ENCODE measurements around the gene USP8.

Gene USP8

GRCh38 chr15:50431204-50431603 lies 7.0 kb downstream of the USP8 start:
- no peaks in the 10 kb centered on the region for H3K9me3 ChIP-seq (ENCODE audit: insufficient read depth, low read length)
- H3K79me2 ChIP-seq (ENCODE audit: low read length): peaks cover 90% of the 10 kb centered on the region
- H3K27ac ChIP-seq (ENCODE audit: low read length): no peak overlapping the region
- TF ChIP-seq, protein P1, sequence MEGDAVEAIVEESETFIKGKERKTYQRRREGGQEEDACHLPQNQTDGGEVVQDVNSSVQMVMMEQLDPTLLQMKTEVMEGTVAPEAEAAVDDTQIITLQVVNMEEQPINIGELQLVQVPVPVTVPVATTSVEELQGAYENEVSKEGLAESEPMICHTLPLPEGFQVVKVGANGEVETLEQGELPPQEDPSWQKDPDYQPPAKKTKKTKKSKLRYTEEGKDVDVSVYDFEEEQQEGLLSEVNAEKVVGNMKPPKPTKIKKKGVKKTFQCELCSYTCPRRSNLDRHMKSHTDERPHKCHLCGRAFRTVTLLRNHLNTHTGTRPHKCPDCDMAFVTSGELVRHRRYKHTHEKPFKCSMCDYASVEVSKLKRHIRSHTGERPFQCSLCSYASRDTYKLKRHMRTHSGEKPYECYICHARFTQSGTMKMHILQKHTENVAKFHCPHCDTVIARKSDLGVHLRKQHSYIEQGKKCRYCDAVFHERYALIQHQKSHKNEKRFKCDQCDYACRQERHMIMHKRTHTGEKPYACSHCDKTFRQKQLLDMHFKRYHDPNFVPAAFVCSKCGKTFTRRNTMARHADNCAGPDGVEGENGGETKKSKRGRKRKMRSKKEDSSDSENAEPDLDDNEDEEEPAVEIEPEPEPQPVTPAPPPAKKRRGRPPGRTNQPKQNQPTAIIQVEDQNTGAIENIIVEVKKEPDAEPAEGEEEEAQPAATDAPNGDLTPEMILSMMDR (IDR thresholded peaks at IDR 0.05; ENCODE audit: low read depth, low read length): no peak
- TF ChIP-seq EZH2phosphoT487 (IDR thresholded peaks at IDR 0.05; ENCODE audit: low read depth): no peak
- peaks cover 28% of the 10 kb centered on the region for H4K20me1 ChIP-seq (ENCODE audit: insufficient read depth, low read length)
- no peaks in the 10 kb centered on the region for H3K27me3 ChIP-seq (ENCODE audit: low read depth, low read length)
- H3K36me3 ChIP-seq (replicated peaks; ENCODE audit: low read depth, low read length): peaks cover 12% of the 10 kb centered on the region
- H3K4me2 ChIP-seq (ENCODE audit: low read length): no peak overlapping the region
- H2AFZ ChIP-seq (ENCODE audit: low read depth, low read length): no peak overlapping the region
- H3K4me1 ChIP-seq (ENCODE audit: low read length): peaks cover 8% of the 10 kb centered on the region; the same call in 1 of the 2 replicates
- H3K9ac ChIP-seq (ENCODE audit: low read length): no peak overlapping the region
- H3K4me3 ChIP-seq (ENCODE audit: low read length): no peak overlapping the region

- Histone ChIP-seq H3K36me3 (replicated peaks; ENCODE audit: low read depth, low read length) (peaks cover 8% of the 10 kb centered on the region), H3K9me3 (ENCODE audit: insufficient read depth, low read length) (no peaks in the 10 kb centered on the region), H4K20me1 (ENCODE audit: insufficient read depth, low read length) (peaks cover 23% of the 10 kb centered on the region), H3K9ac (ENCODE audit: low read length) (no peak overlapping the region), H3K79me2 (ENCODE audit: low read length) (peaks cover 86% of the 10 kb centered on the region), H2AFZ (ENCODE audit: low read depth, low read length) (no peak overlapping the region), H3K27ac (ENCODE audit: low read length) (no peak overlapping the region), H3K27me3 (ENCODE audit: low read depth, low read length) (no peaks in the 10 kb centered on the region), H3K4me3 (ENCODE audit: low read length) (no peak overlapping the region), H3K4me1 (ENCODE audit: low read length) (peaks cover 8% of the 10 kb centered on the region; the same call in 1 of the 2 replicates), H3K4me2 (ENCODE audit: low read length) (no peak overlapping the region)
- TF ChIP-seq, protein P1 (IDR thresholded peaks at IDR 0.05; ENCODE audit: low read depth, low read length): no peak
- TF ChIP-seq EZH2phosphoT487 (IDR thresholded peaks at IDR 0.05; ENCODE audit: low read depth): no peak
Measured at GRCh38 chr15:50432230-50432629, 8.0 kb downstream of the USP8 start.

GRCh38 chr15:50435772-50436171 lies 11.6 kb downstream of the USP8 start:
- H3K79me2 ChIP-seq (ENCODE audit: low read length): peaks cover 62% of the 10 kb centered on the region
- H3K27me3 ChIP-seq (ENCODE audit: low read depth, low read length): no peaks in the 10 kb centered on the region
- H3K9me3 ChIP-seq (ENCODE audit: insufficient read depth, low read length): no peaks in the 10 kb centered on the region
- no peak overlapping the region for H3K27ac ChIP-seq (ENCODE audit: low read length)
- H3K4me2 ChIP-seq (ENCODE audit: low read length): no peak overlapping the region
- TF ChIP-seq, protein P1 (IDR thresholded peaks at IDR 0.05; ENCODE audit: low read depth, low read length): no peak
- no peak for TF ChIP-seq EZH2phosphoT487 (IDR thresholded peaks at IDR 0.05; ENCODE audit: low read depth)
- no peak overlapping the region for H2AFZ ChIP-seq (ENCODE audit: low read depth, low read length)
- H4K20me1 ChIP-seq (ENCODE audit: insufficient read depth, low read length): peaks cover 14% of the 10 kb centered on the region; the same call in 1 of the 2 replicates
- no peak overlapping the region for H3K9ac ChIP-seq (ENCODE audit: low read length)
- peaks cover 8% of the 10 kb centered on the region; the same call in 1 of the 2 replicates for H3K4me1 ChIP-seq (ENCODE audit: low read length)
- peaks cover 16% of the 10 kb centered on the region for H3K36me3 ChIP-seq (replicated peaks; ENCODE audit: low read depth, low read length)
- no peak overlapping the region for H3K4me3 ChIP-seq (ENCODE audit: low read length)

GRCh38 chr15:50438251-50438650 lies 14.0 kb downstream of the USP8 start:
- Histone ChIP-seq H3K4me2 (ENCODE audit: low read length) (no peak overlapping the region), H3K4me1 (ENCODE audit: low read length) (peaks cover 8% of the 10 kb centered on the region; the same call in 1 of the 2 replicates), H3K9ac (ENCODE audit: low read length) (no peak overlapping the region), H3K27me3 (ENCODE audit: low read depth, low read length) (no peaks in the 10 kb centered on the region), H4K20me1 (ENCODE audit: insufficient read depth, low read length) (0 out of 2 replicates have a peak, but pooled peaks cover 12% of the 10 kb centered on the region), H2AFZ (ENCODE audit: low read depth, low read length) (no peak overlapping the region), H3K4me3 (ENCODE audit: low read length) (no peak overlapping the region), H3K36me3 (replicated peaks; ENCODE audit: low read depth, low read length) (peaks cover 16% of the 10 kb centered on the region), H3K79me2 (ENCODE audit: low read length) (peaks cover 39% of the 10 kb centered on the region), H3K27ac (ENCODE audit: low read length) (no peak overlapping the region), H3K9me3 (ENCODE audit: insufficient read depth, low read length) (no peaks in the 10 kb centered on the region)
- TF ChIP-seq, protein P1 (IDR thresholded peaks at IDR 0.05; ENCODE audit: low read depth, low read length): no peak
- TF ChIP-seq EZH2phosphoT487 (IDR thresholded peaks at IDR 0.05; ENCODE audit: low read depth): no peak
